ENCODE data around the gene SAV1.

The SAV1 gene

DNA sequence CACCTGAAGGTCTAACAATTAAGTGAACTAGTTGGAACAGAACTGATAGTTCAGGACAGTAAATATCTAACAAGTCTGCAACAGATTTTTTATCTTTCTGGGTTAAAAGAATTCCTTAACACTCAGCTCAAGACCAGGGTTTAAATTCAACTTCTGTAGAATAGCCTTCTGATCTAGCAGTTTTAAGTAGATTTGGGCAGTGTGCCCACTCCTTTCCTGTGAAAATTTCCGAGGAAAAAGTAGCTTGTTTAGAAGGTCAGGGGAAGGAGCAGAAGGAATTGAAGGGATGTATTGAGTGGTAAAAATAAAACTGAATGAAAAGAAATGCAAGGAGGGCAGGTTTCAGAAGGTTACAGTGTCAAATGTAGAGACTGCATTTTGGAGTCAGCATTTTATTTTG is 62.3 kb downstream of the SAV1 start:
- no peak for DNase-seq

GRCh38 chr14:50603565-50603964 is 64.5 kb downstream of the SAV1 start:
- no peak for DNase-seq

DNA sequence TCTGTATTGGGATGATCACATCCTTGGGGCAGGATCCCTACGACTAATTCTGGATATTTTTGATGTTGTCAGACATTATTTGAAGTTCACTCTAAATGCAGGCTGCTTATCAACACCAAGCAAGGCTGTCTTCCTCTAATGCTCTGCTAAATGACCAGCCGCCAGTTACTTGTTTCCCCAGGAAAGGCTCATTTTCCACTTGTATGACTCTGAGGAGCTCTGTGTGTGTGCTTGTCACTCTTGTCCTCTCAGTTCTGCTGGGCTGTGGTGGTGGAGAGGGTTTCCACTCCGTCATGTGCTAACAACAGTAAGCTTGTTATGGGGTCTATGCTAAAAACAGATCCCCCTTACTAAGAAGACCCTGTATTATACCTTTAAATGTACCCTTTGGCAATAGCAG is 66.1 kb downstream of the SAV1 start:
- DNase-seq = no peak

DNA sequence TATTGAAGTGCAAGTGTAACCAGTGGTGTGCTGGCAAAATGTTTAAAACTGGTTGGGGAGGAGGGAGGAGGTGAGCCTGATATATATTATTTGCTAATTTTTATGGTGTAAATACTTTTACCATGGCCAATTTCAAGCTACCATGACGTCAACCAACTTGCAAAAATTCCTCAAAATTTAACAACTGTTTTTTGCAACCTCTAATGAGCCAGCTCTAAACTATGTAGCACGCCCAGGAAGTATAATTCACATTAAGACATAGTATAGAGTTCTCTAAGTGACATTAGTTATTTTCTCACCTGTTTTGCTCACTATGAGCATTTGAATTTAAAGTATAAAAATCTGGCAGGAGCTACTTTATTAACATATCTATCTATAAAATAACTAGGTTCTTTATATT is 66.7 kb downstream of the SAV1 start:
- DNase-seq = no peak

- no peak for DNase-seq
These were observed 67.3 kb downstream of the SAV1 start for GRCh38 chr14:50600849-50601248.

GRCh38 chr14:50599700-50600444 is 68.2 kb downstream of the SAV1 start:
- no peak for DNase-seq

GRCh38 chr14:50598765-50599164 is 69.3 kb downstream of the SAV1 start:
- DNase-seq = no peak

DNA sequence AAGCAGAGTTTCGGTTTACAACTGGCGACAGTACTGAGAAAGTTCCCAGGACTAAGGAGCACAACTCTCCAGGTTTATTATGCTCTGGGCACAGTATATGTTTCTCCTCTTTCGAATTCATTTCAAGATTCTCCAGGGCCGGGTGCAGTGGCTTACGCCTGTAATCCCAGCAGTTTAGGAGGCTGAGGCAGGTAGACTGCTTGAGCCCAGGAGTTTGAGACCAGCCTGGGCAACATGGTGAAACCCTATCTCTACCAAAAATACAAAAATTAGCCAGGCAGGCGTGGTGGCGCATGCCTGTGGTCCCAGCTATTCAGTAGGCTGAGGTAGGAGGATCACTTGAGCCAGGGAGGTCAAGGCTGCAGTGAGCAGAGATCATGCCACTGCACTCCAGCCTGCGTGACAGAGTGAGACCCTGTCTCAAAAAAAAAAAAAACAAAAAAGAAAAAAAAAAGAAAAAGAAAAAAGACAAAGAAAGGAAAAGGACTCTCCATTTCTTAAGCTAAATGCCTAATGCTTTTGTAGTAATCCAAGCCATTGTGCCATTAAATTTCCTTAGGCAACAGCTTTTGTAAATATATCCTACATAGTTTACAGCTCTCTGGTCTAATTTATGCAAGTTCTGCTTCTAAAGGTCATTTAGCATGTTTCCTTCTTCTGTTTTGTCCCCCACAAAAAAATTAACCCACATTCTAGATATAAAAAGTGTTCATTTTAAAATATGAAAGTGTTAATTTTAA is 73.4 kb downstream of the SAV1 start:
- DNase-seq = no peak

DNA sequence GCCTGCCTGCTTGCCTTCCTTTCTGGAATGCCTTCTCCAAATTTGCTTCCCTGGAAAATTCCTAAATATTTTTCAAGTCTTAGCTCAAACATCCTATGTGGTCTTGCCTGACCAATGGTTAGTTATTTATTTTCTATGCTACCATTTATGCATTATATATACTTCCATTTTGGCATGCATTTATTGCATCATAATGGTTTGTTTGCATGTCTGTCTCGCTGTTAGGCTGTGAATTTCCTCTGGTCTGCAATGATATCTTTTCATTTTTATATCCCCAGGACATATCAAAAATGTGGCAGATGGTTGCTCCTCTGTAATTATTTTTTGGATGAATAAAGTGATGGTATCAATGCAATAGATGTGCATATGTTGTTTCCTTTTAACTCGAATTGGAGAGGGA is 77.6 kb downstream of the SAV1 start:
- no peak for DNase-seq
